Fibroblast of the aortic adventitia (primary cell): ENCODE data around the gene CTBP2. TPM values are rescaled to one million over a fixed set of nuclear protein-coding genes. Genes with fewer than 3 reads are reported as not detected.

Source experiments
- DNase-seq: peaks from one replicate; pipeline ENCODE4 v3.0.0-alpha.2; 2010; ENCODE audit warnings: low read depth
- H3K4me3 ChIP-seq: 2 replicates; pipeline ENCODE4 v1.5.1; 2011; ENCODE audit warnings: low read depth, mild to moderate bottlenecking, control low read depth, low read length, moderate library complexity
- total RNA-seq: library from RNA; depleted of rRNA; stranded (reverse); fragments of >200 nt; gene quantifications from 2 replicates; pipeline ENCODE4 v1.2.3, GENCODE V29; 2012; ENCODE audit warnings: low replicate concordance
- TF ChIP-seq, protein P1 (sequence below): IDR thresholded peaks from 2 replicates; pipeline ENCODE4 v1.5.1; 2011; ENCODE audit warnings: mild to moderate bottlenecking, low read length, control low read depth, inconsistent platforms; ENCODE audit not compliant: insufficient read depth

CTBP2 gene
- total RNA-seq, 1 donor: 45.4 TPM

DNA sequence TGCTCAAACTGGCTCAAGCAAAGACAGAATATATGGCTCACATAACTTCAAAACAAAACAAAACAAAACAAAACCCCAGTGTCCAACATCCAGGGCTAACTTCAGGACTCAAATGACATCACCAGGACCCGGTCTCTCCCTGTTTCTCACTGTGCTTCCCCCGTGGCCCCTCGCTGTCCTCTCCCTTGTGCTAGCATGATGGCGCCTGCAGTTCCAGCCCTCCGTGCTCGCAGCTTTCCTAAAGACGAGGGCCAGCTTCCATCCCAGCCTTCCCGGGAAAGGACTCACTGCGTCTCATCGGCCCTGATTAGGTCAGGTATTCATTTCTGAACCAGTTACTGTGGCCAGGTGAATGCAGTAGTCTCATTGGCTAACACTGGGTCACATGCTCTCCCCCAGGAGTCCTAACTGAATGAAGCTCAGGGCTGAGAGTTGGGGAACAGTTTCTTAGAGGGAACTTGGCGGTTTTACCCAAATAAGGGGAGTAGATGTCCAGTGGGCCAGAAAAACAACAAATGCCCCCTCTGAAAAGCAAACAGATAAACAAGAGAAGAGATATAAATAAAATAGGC lies 33.0 kb upstream of the CTBP2 start:
- H3K4me3 ChIP-seq: no peak overlapping the region
- TF ChIP-seq, protein P1, sequence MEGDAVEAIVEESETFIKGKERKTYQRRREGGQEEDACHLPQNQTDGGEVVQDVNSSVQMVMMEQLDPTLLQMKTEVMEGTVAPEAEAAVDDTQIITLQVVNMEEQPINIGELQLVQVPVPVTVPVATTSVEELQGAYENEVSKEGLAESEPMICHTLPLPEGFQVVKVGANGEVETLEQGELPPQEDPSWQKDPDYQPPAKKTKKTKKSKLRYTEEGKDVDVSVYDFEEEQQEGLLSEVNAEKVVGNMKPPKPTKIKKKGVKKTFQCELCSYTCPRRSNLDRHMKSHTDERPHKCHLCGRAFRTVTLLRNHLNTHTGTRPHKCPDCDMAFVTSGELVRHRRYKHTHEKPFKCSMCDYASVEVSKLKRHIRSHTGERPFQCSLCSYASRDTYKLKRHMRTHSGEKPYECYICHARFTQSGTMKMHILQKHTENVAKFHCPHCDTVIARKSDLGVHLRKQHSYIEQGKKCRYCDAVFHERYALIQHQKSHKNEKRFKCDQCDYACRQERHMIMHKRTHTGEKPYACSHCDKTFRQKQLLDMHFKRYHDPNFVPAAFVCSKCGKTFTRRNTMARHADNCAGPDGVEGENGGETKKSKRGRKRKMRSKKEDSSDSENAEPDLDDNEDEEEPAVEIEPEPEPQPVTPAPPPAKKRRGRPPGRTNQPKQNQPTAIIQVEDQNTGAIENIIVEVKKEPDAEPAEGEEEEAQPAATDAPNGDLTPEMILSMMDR: no peak
- DNase-seq: no peak

DNA sequence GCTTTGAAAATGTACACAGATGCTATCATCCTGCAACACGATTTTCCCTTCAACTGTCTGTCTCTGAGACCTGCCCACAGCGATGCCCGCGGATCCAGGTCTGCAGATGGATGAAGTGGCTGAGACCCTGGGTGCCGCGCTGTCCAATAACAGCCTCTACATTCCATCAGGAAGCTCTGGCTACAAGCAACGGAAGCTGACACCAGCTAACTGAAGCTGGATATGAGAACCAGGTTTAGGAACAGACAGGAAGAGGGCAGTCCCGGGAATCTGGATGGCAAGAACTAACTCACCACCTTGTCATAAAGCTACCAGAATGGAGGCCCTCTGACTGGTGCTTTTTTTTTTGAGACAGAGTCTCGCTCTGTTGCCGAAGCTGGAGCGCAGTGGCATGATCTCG lies 32.3 kb upstream of the CTBP2 start:
- H3K4me3 ChIP-seq: no peak overlapping the region
- no peak for DNase-seq
- TF ChIP-seq, protein P1: no peak

DNA sequence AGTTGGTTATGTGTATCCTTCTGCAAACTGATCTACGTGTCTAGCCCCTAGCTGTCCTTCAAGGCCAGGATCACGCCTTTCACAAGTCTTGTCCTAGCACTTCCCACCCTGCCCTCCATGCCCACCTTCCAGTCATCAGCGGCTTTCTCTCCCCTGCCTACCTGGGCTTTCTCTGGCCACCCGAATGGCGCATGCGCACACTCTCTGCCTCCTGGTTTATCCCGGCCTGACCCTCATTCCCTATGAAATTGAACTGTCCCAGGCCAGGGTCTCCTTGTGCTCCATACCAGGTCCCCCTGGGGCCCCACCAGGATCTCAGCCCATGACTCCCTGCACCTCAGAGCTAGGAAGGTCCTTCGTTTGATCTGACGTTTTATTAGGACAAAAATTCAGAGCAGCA lies 31.6 kb upstream of the CTBP2 start:
- no peak overlapping the region for H3K4me3 ChIP-seq
- TF ChIP-seq, protein P1: no peak
- DNase-seq: no peak

DNA sequence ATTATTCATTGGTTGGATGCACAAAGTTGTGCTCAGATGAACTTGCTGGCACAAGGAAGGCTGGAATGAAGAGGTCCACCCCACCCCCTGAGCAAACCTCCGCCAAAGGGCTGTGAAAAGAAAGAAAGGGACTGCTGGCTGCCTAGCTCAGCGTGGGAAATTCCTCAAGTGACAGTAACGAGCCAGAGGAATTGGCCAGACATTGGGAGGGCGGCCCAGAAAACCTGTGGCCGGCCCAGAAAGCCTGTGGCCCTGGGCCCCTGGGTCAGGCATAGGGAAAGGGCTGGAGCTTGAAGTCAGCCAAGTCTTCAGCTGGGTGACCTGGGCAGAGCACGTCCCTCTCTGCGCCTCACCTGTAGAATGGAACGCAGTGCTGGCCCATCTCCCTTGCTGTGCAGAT lies 30.6 kb upstream of the CTBP2 start:
- H3K4me3 ChIP-seq: no peak overlapping the region
- DNase-seq: no peak
- TF ChIP-seq, protein P1: no peak

DNA sequence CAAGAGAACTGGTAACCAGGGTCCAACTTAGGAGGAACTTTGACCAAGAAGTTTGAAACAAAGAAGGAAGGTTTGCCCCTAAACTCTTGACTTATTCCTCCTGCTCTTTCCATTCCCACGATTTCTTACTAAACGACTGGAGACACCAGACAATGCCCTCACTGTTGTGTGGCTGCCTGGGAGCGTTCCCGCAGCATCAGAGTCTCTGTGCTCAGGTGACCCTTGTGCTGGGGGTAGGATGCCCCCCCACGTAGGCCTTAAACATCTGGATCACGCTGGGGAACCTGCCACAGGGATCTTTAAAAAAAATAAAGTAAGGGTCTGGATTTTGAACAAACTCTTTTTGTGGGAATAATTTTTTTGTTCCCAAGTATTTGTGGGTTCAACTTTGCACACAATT lies 30.1 kb upstream of the CTBP2 start:
- no peak for DNase-seq
- TF ChIP-seq, protein P1: no peak
- no peak overlapping the region for H3K4me3 ChIP-seq

DNA sequence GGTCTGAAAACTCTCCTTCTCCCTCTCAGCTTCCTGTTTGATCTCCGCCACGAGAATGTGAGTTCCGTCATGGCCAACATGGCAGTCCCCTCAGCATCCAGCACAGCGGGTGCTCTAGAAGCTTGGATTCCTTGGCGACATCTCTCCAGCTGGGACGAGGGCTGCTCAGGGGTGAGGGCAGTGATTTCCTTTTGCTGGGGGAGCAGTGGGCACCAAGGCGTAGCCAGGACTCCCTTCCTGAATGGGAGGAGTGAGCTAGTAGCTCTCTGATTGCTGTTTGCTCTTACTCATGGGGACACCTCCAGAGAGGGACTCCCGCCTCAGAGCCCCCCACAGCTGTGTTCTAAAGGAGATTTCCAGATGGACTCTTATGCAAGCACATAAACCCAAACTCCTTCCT lies 28.8 kb upstream of the CTBP2 start:
- TF ChIP-seq, protein P1: no peak
- DNase-seq: no peak
- no peak overlapping the region for H3K4me3 ChIP-seq
